Pancreas (tissue), 10 donors: ENCODE data around the gene LRRTM3. TPM values are rescaled to one million over a fixed set of nuclear protein-coding genes. Genes with fewer than 3 reads are reported as not detected.

ENCODE experiments used
- ATAC-seq, 4 donors: fragments of 200-7000 bp; cut with Tn5 transposase; one replicate each; pipeline versions ENCODE4 v1.8.0 to v1.9.1; 2020; ENCODE audit warnings: mild to moderate bottlenecking in 4 of 4, moderate library complexity in 4 of 4
- DNase-seq, 6 donors: peaks; one replicate each; pipeline ENCODE4 v3.0.0-alpha.2; 2020
- FAIRE-seq: peaks from 2 replicates; lab custom pipeline; 2012; peaks lifted over from hg19 to GRCh38; lab: Jason Lieb, UNC
- H3K27ac ChIP-seq, 4 donors: fragments of 200-600 bp; sonication (generic); 1 replicate in 3 of 4; 2 replicates in 1 of 4; pipeline versions ENCODE4 v1.5.0 to v1.8.0; 2020
- H3K27me3 ChIP-seq, 4 donors: fragments of 200-600 bp; one replicate each; pipeline ENCODE4 v1.8.0; 2021
- H3K36me3 ChIP-seq, 3 donors: fragments of 200-600 bp; sonication (generic) in 1 of 3; one replicate each; pipeline versions ENCODE4 v1.5.0 to v1.8.0; 2020 to 2021
- H3K4me1 ChIP-seq, 3 donors: fragments of 200-600 bp; one replicate each; pipeline ENCODE4 v1.8.0; 2021
- H3K4me3 ChIP-seq, 4 donors: fragments of 200-600 bp; sonication (generic) in 2 of 4; one replicate each; pipeline versions ENCODE4 v1.5.0 to v1.8.0; 2020 to 2021
- H3K9me3 ChIP-seq, 4 donors: fragments of 200-600 bp; one replicate each; pipeline ENCODE4 v1.8.0; 2021
- CTCF ChIP-seq, 4 donors: fragments of 200-600 bp; sonication (generic) in 3 of 4; IDR thresholded peaks; one replicate each; pipeline versions ENCODE4 v1.5.0 to v1.8.0; 2021; ENCODE audit warnings: antibody characterized with exemption in 4 of 4
- WGBS, 2 donors: extraction: QIAGEN DNeasy Blood & Tissue Kit; methylation state at CpG; one replicate each; pipeline ENCODE4 v1.1.7; 2013; 5-methylcytosine and 5-hydroxymethylcytosine counted together
- intact Hi-C, 3 donors: fragments of 100-400 bp; cut with DNase I; formaldehyde crosslinking; loops; one replicate each; pipeline versions ENCODE4 v1.11.1 to v1.14.2; 2022
- polyA plus RNA-seq, 2 donors: library from polyadenylated mRNA; stranded (reverse); fragments of 200-250 nt; gene quantifications; one replicate each; pipeline ENCODE4 v1.2.3, GENCODE V29; 2013
- total RNA-seq, 6 donors: library from RNA; stranded (reverse); fragmentation: NEBNext Ultra II Directional in 4 of 6; extraction: Animal tissue kit (Norgen Biotek cat#: 25700) in 4 of 6; gene quantifications; one replicate each; pipeline versions ENCODE4 v1.2.1 to v1.2.4, GENCODE V29; 2021 to 2023
- donor health status: healthy with polysubstance abuse.
- donor health status: DM: no; HTN: no; CAD: no; lungs with moderate emphysema.
- donor health status: DM: no; HTN: no; CAD: no.
- donor health status: control.
- donor health status: control.
- donor health status: Bipolar disorder and iron deficiency.
- donor health status: DM: yes; HTN: yes; CAD: no.
- donor health status: DM: no; HTN: no; CAD: no.
- donor health status: DM: no; HTN: no; CAD: no.
- donor health status: DM: yes; HTN: yes; CAD: no.

The LRRTM3 gene
- total and polyA plus RNA-seq, 8 donors: 0.25 to 2.5 (median 0.72) TPM

DNA sequence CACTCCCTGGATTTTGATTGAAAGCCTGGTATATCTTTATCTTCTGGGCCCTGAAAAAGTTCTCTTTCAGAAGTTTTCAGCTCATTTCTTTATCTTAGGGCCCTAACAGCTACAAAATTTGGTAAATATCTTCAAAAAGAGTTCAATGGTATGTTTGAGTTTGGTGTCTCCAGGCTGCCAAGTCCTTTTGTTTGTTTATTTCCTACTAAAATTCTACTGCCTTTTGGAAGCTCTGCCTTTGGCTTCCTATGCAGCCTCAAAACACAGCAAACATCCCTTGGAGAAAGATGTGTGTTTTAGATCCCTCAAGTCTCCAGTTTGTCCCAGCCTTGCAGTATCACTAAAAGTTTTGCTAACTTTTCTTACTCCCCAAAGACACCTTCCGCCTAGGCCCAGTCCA is 146.8 kb downstream of the LRRTM3 start:
- no peaks in the 10 kb centered on the region for H3K9me3 ChIP-seq
- no peak overlapping the region for H3K27ac ChIP-seq
- H3K4me3 ChIP-seq: no peak overlapping the region
- H3K4me1 ChIP-seq: peaks cover 4 to 15% (median 9%) of the 10 kb centered on the region in 3 donors
- TF ChIP-seq CTCF (IDR thresholded peaks at IDR 0.05): no peak
- intact Hi-C loops: no loop called here
- ATAC-seq: no peak
- H3K36me3 ChIP-seq: no peaks in the 10 kb centered on the region
- H3K27me3 ChIP-seq: no peaks in the 10 kb centered on the region
- 94 to 100% methylated on average over 1 of the region's 1 CpG for WGBS, 2 donors
- DNase-seq: no peak
- no peak for FAIRE-seq

DNA sequence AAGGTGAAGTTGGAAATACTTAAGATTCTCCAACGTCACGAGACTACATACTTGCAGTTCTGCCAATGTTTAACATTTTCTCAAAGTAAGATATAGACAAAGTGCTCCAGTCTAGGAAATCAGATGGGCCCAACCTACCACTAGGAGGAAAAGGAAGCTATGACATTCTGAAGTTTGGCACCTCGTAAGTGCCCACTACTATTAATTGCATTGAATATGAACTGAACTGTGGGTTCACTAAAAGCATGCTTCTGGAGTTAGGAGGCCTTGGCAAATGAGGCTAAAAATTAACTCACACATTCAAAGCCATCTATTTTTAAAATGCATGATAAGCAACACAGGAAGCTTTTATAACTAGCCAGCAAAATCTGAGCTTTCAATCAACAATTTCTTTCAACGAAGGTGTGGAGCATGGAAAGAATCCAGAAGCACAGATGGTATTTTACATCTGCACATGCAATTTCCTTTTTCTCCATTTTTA is 149.7 kb downstream of the LRRTM3 start:
- Histone ChIP-seq H3K4me3 (no peak overlapping the region), H3K9me3 (no peaks in the 10 kb centered on the region), H3K36me3 (no peaks in the 10 kb centered on the region), H3K27ac (no peak overlapping the region), H3K27me3 (no peaks in the 10 kb centered on the region), H3K4me1 (peaks cover 4 to 15% (median 9%) of the 10 kb centered on the region in 3 donors)
- intact Hi-C loops: no loop called here
- peak; percentile 55 to 86 (median 80) for ATAC-seq
- WGBS, 2 donors: 3 to 10% methylated on average over 4 of the region's 4 CpGs
- TF ChIP-seq CTCF (IDR thresholded peaks at IDR 0.05): no peak
- FAIRE-seq: no peak
- no peak for DNase-seq

- Histone ChIP-seq H3K36me3 (no peaks in the 10 kb centered on the region), H3K27ac (no peak overlapping the region), H3K27me3 (no peaks in the 10 kb centered on the region), H3K4me1 (peaks cover 4 to 15% (median 9%) of the 10 kb centered on the region in 3 donors), H3K9me3 (no peaks in the 10 kb centered on the region), H3K4me3 (no peak overlapping the region)
- intact Hi-C loops: no loop called here
- ATAC-seq (peak; percentile 83 to 94 (median 85)), DNase-seq (peak in 3 of 6 donors; percentile 18 to 54 (median 30)), FAIRE-seq (no peak)
- no peak for TF ChIP-seq CTCF (IDR thresholded peaks at IDR 0.05)
Measured at GRCh38 chr10:67076144-67076543, 150.3 kb downstream of the LRRTM3 start.

DNA sequence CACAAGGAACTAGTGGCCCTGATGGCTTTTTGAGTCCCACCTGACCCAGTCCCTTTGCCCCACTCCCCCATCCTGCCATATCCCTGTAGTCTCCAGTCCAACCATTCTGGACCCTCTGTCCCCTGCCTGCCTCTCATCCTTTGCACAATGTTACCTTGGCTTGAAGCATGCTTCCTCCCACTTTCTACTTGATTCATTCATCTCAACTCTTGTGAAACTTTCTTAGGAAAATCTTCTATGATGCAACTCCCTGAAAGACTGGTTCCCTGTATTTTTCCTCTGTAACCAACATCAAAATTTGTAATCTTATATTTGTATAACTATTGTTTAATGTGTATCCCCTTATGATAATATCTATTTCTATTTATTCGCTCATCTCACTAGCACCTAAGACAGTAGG is 151.5 kb downstream of the LRRTM3 start:
- H3K27me3 ChIP-seq: no peaks in the 10 kb centered on the region
- FAIRE-seq: no peak
- H3K4me3 ChIP-seq: no peak overlapping the region
- H3K4me1 ChIP-seq: peaks cover 4 to 15% (median 9%) of the 10 kb centered on the region in 3 donors
- 96 to 100% methylated on average over 1 of the region's 1 CpG for WGBS, 2 donors
- ATAC-seq: no peak
- TF ChIP-seq CTCF (IDR thresholded peaks at IDR 0.05): no peak
- H3K36me3 ChIP-seq: no peaks in the 10 kb centered on the region
- no peaks in the 10 kb centered on the region for H3K9me3 ChIP-seq
- H3K27ac ChIP-seq: no peak overlapping the region
- intact Hi-C loops: no loop called here
- no peak for DNase-seq

GRCh38 chr10:67079126-67079525 is 153.3 kb downstream of the LRRTM3 start:
- no peak for FAIRE-seq
- WGBS, 2 donors: 26 to 41% methylated on average over 4 of the region's 4 CpGs
- TF ChIP-seq CTCF (IDR thresholded peaks at IDR 0.05): no peak
- Histone ChIP-seq H3K4me3 (no peak overlapping the region), H3K4me1 (peaks cover 4 to 15% (median 9%) of the 10 kb centered on the region in 3 donors), H3K9me3 (no peaks in the 10 kb centered on the region), H3K27me3 (no peaks in the 10 kb centered on the region), H3K27ac (no peak overlapping the region), H3K36me3 (no peaks in the 10 kb centered on the region)
- peak in 4 of 6 donors; percentile 12 to 75 (median 49) for DNase-seq
- no peak for ATAC-seq
- intact Hi-C loops: no loop called here
